Stimulated activated CD8-positive, alpha-beta memory T cell treated with anti-CD3 and anti-CD28 coated beads, Interleukin-7, amount 100 ng/mL, for 4 hours (primary cell): ENCODE results near the gene FANCE.

ENCODE experiments used
- DNase-seq, 2 donors: peaks; one replicate each; pipeline ENCODE4 v3.0.0-alpha.2; 2020; ENCODE audit warnings: low read depth in 2 of 2

Gene FANCE

GRCh38 chr6:35483893-35484645 lies 31.9 kb downstream of the FANCE start:
- DNase-seq = no peak

DNA sequence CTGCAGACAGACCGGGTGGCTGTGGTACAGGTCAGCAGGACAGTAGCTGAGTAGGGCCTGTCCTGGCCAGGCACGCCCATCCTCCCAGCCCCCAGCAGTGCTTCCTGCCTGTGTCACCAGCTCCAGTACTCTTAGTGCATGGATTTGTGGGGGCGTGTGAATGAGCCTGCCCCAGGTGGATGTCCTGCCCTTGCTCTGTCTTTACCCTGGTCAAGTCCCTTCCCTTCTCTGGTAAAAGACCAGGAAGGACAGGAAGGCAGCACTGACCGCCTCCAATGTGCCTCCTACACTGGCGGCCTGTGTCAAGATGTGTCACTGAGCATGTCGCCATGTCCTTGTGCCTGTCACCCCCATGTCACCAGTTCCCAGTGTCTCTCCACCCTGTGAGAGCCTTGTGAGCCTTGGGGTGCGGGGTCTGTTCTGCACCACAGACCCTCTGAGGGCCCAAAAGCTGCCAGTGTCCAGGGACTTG lies 32.8 kb downstream of the FANCE start:
- DNase-seq = no peak

DNA sequence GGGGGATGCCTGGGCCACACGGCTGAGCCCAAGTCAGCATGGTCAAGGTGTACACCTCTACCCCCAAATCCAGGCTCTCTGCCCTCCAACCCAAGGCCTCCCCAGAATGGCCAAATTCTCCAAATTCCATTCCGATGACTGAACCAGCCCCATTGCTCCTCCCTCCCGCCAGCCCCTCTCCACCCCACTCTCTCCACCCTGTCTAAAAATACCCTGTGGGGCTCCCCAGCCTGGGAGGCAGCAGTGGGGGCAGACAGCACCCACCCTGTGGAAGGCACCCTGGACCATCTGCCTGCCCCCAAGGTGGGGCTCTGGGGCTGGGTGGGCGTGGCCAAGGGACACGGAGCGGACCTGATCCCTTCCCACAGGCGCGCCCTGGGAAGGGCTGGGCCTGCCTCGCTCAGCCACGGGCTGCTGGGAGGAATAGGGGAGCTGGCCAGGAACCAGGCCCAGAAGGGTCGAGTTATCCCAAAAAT lies 33.3 kb downstream of the FANCE start:
- no peak for DNase-seq

GRCh38 chr6:35486005-35486925 lies 34.1 kb downstream of the FANCE start:
- no peak for DNase-seq

- no peak for DNase-seq
Measured at GRCh38 chr6:35487658-35488516, 35.7 kb downstream of the FANCE start.

DNA sequence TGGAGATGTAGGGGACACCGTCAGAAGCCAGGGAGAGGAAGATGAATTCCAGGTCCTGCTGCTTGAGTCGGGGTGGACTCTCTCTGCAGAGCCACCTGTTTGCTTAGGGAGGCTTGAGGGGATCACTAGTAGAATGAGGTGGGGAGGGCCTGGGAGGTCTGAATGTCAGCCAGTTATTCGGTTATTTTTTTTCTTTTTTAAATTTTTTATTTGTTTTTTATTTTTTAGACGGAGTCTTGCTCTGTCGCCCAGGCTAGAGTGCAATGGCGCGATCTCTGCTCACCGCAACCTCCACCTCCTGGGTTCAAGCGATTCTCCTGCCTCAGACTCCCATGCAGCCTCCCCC lies 36.4 kb downstream of the FANCE start:
- no peak for DNase-seq

GRCh38 chr6:35489066-35489465 lies 36.9 kb downstream of the FANCE start:
- no peak for DNase-seq

GRCh38 chr6:35489995-35490791 lies 38.1 kb downstream of the FANCE start:
- no peak for DNase-seq

DNA sequence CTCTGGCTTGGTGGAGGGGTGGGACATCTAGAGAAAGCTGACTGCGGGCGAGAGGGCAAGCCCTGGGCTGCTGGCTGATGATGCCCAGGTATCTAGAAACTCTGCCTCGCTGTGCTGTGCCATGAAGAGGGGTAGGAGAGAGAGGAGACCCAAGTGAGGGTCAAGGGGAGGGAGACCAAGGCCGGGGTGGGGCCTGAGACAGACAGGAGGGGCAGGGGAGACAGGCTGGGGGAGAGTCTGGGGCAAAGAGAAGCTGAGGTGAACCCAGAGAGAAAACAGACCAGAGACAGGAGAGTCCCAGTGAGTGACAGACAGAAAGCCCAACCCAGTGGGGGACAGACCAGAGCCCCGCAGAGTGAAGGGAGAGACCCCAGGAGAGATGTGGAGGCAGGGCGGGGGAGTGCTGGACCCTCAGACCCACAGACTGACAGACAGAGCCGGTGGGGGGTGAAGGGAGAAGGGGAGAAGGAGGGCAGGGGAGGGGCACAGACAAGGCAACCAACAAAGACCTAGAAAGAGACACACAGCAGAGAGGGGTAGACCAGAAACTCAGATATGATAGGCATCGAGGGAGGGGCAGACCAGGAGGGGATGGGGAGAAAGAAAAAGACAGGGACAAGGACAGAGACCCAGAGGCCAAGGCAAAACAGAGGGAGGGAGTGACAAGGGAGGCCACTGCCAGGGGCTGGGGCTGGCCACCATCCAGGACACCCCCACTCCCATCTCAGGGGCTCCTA lies 38.9 kb downstream of the FANCE start:
- DNase-seq = no peak

- DNase-seq = no peak
Measured at GRCh38 chr6:35491558-35492257, 39.6 kb downstream of the FANCE start.

GRCh38 chr6:35492258-35492973 lies 40.3 kb downstream of the FANCE start:
- DNase-seq = no peak

DNA sequence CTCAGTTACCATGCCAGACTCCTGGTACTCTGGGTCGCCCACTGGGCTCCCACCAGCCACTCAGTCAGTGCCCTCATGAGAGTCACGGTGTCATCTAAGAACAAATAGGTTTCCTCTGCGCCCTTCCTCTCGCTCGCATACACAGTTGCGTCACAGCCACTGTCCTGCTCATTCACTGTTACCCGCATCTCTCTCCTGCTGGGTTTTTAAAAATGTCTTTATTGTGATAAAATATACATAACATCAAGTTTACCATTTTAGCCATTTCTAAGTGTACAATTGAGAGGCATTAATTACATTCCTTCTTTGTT lies 40.8 kb downstream of the FANCE start:
- no peak for DNase-seq

DNA sequence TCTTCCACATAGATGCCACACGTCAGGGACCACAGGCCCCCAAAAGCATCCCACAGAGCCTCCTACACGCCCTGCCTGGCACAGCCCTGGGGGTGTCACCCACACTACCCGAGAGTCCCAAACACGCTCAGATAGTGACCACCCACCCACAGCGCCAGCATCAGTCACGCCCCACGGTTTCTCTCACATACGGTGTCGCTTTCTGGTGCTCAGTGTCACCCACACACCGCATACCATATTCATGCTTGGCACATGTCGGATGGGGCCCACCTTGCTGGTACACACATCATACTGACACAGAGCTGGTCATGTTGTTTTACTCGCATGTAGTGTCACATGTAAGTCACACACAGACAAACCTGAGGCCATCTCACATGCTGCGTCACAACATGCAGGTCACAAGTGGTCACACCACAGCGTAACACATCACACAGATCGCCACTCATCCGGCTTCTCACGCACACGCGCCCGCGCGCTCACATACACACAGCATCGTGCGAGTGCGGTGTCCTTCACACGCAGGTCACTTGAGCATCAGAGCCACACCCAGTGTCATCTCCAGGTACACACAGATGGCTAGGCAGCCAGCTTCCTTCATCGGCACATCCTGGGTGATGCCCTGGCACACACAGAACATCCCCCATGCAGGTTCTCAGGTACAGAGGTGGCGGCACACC lies 41.3 kb downstream of the FANCE start:
- no peak for DNase-seq

DNA sequence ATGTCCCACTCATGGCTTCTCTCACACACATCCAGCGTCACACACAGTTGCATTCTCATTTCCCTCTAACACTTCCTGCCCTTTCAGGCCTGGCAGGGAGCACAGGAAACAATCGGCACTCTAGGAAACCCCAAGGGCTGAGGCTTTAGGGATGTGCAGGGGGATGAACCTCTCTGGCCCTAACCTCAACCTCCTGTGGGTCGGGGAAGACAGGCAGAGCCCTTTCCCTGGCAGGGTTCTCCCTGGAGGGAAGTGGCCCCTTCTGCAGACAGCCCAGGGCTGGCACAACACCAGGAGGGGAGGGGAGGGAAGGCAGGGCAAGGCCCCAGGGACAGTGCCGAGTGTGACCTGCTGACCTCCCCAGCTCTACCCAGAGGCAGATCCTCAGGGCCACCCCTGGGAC lies 42.0 kb downstream of the FANCE start:
- DNase-seq = no peak

GRCh38 chr6:35495258-35496035 lies 43.3 kb downstream of the FANCE start:
- no peak for DNase-seq

GRCh38 chr6:35496036-35496840 lies 44.1 kb downstream of the FANCE start:
- no peak for DNase-seq
